NCI-H1436 (cell line): ENCODE measurements around the gene P2RY8.
"Not testable (repeated sequence)": the region's sequence is repeated elsewhere in the genome, so short reads cannot be mapped to it uniquely, and the experiment has no call there.

Source experiments
- DNase-seq: peaks from one replicate; lab custom pipeline; 2025; lab: John Stamatoyannopoulos, UW

Gene P2RY8

GRCh38 chrX:1542994-1543725 lies 6.2 kb upstream of the P2RY8 start:
- no peak for DNase-seq

GRCh38 chrX:1539146-1539545 lies 2.2 kb upstream of the P2RY8 start:
- not testable (repeated sequence) for DNase-seq

DNA sequence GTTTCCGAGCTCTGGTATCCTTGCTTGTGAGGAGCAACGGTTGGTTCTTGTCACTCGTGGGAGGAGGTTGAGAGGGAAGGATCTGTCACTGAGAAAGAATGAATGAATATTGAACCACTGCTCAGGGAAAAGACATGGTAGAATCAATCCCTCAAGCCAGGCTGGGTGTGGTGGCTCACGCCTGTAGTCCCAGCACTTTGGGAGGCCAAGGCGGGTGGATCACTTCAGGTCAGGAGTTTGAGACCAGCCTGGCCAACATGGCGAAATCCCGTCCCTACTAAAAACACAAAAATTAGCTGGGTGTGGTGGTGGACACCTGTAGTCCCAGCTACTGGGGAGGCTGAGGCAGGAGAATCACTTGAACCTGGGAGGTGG lies 718 bp upstream of the P2RY8 start:
- DNase-seq: not testable (repeated sequence)

DNA sequence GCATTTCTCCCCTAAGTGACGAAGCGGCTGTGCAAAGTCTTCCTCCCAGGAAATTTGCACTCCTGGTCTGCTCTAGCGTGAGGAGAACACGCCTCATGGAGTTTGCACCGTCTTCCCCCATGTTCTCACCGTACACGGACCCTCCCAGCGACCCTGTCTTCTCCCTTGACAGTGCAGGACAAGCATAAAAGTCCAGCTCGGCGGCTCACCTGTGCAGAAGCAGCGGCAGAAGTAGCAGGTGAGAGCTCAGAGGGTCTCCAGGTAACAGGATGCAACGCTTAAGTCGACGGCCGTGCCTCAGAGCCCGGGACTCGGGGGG lies 314 bp downstream of the P2RY8 start:
- DNase-seq: no peak

- peak; percentile 21 for DNase-seq
Measured at GRCh38 chrX:1535241-1536041, 1.5 kb downstream of the P2RY8 start.

DNA sequence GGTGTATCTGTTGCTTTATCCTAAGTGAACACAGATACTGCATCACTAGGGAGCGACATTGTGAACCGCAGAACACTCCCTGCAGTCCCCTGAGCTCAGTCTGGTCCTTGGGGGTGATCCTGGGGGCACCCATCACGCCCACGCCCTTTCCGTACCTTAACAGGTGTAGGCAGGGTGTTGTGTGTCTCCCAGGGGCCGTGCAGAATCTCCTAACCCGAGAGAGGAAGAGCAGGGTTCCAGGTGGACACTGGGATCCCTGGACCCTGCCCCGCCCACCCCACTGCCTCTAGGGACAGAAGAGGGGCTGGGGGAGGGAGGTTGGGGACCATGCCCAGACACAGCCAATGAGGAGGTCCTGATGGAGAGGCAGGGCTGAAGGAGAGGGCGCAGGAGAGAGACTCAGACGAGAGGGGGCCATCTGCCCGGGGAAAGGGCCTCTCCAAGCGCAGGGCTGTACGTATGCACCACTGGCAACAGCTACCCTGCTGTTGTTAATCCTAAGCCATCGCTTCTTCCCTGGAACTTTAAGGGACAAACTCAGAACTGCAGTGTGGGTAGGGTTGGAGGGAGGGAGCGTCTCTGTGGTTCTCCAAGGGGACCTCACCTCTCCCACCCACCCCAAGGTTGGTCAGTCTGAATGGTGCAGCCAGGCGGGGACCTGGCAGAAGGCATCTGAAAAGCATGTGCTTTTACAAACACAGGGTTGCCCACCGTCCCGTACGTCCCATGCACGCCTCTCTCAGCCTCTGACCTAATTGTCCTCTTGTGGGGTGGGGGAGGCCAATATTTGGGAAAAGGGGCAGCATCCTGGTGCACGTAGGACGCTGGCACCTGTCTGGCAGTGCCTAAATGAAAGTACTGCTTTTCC lies 2.5 kb downstream of the P2RY8 start:
- DNase-seq: no peak

GRCh38 chrX:1533058-1533457 lies 3.9 kb downstream of the P2RY8 start:
- DNase-seq: no peak

DNA sequence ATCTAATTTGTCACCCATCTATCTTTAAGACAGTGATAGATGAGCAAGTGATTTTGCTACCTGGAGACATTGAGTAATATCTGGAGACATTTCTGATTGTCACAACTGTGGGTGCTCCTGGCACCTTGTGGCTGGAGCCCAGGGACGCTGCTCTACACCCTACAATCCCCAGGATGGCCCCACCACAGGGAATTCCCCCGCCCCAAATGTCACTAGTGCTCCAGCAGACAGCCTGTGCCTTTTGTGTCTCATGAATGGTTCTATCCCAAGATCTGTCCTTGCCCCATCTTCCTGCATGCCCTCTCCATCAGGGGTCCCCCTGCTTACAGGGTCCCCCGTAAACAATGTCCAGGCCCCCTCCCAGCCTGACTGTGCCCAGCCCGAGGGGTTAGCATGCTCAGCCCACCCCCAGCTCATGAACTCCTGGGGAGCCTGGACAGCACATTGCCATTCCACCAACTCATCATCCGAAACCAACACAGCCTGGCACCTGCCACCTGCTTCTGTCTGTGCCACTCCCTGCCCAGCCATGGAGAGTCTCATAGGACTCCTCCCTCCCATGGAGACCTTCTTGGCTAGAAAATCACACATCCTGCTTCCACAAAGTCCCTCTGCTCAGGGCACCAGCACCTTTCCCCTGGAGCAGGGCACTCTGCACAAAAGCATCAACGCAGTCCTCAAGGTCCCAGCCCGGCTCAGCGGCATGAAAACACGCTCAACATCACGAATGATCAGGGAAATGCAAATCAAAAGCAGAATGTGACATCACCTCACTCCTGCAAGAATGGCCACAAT lies 5.7 kb downstream of the P2RY8 start:
- DNase-seq: no peak

GRCh38 chrX:1529756-1530155 lies 7.2 kb downstream of the P2RY8 start:
- no peak for DNase-seq

- no peak for DNase-seq
Measured at GRCh38 chrX:1529328-1529727, 7.7 kb downstream of the P2RY8 start.

DNA sequence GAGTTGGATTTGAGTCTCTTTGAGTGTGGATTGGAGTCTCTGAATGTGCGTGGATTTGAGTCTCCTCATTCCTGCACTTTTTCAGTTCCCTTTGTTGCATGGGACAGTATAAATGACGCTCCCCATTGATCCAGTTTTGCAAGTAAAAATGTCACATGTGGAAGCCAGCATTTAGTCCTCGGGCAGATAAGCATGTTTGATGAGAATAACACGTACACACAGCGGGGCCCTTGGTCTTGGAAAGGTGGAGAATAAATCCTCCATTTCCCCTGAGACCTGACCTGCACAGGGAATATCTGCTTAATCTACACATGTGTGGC lies 8.1 kb downstream of the P2RY8 start:
- no peak for DNase-seq

DNA sequence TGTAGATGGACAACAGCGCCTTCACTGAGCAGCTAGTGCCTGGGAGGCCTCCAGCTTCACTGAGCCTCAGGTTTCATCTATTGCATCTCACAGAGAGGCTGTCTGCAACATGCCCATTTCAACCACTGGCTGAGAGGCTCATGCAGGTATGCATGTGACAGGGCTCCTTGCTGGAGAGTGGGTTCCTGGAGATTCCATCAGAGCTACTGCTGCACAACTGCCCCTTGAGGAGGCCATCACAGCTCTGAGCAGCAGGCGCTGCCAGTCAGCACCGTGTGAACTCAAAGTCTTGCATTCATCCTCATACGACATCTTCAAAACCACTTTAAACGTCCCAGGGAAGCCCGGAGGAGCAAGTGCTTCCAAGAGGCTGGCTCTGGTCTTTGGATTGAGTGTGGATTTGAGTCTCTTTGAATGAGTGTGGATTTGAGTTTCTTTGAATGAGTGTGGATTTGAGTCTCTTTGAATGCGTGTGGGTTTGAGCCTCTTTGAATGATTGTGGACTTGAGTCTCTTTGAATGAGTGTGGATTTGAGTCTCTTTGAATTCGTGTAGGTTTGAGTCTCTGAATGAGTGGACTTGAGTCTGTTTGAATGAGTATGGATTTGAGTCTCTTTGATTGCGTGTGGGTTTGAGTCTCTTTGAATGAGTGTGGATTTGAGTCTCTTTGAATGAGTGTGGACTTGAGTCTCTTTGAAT lies 8.7 kb downstream of the P2RY8 start:
- no peak for DNase-seq

DNA sequence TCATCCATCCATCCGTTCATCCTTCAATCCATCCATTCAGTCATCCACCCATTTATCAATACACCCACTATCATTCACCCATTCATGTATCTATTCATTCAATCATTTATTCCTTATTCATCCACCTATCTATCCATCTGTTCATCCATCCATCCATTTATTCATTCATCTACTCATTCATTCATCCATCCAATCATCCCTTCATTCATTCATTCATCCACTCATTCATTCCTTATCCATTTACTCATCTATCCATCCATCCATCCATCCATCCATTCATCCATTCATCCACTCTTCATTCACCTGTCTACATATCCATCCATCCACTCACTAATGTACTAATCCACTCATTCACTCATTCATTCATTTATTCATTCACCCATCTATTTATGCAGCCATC lies 9.5 kb downstream of the P2RY8 start:
- no peak for DNase-seq

DNA sequence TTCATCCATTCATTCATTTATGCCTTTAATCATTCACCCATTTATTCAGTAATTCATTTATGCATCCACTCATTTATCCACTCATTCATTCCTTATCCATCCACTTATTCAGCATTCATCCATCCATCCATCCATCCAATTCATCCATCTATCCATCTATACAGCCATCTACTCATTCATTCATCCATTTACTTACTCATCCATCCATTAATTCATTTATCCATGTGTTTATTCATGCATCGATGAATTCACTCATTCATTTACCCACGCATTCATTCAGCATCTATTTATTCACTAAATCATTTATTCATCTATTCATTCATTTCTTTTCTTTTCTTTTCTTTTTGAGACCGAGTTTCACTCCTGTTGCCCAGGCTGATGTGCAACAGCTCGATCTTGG lies 10.4 kb downstream of the P2RY8 start:
- no peak for DNase-seq

GRCh38 chrX:1525583-1526355 lies 11.2 kb downstream of the P2RY8 start:
- no peak for DNase-seq

DNA sequence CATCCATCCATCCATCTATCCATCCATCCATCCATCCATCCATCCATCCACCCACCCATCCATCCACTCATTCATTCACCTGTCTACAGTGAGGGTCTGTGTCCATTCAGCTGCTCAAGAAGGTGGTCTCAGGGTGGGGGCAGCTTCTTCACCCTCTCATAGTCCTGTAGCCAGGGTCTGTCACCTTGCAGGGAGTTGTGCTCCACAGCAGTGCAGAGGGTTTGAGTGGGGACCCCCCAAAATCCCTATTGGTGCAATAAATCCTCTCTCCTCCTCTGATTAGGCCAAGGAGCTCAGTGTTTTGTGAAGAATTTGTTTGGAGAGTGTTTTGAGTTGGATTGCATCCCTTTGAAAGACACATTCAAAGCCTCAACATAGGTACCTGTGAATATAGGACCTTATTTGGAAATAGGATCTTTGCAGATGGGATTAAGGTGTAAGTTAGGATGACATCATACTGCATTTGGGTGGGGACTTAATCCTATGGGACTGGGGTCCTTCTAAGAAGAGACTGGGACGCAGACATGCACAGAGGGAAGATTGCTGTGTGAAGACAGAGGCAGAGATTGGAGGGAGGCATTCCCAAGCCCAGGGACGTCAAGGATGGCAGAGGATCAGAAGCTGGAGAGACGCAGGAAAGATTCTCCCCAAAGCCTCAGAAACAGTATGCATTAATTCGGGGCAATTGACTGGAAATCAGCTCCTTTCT lies 12.0 kb downstream of the P2RY8 start:
- DNase-seq: no peak

- not testable (repeated sequence) for DNase-seq
Measured at GRCh38 chrX:1522905-1523304, 14.1 kb downstream of the P2RY8 start.

DNA sequence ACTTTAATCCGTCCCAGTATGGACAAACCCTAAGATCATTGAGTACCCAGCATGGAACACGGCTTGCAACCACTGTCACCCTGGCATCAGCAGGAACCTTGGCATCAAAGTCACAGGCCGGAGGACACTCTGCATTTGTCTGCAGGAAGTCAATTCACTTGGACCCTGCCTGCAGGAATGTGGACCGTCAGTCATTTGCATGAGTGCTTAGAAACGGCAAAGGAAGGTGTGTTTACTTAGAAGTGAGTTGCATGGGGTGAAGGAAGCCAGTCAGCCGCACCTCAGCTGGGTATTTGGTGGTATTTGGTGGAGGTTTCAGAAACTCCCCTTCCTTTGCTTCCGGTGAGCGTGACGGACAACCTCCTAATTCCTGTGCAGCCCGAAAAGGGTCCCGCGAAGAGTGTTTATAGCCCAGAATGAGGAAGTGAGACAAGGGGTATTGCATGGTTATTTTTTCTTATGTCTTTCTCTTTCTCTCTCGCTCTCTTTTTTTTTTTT lies 15.5 kb downstream of the P2RY8 start:
- no peak for DNase-seq

GRCh38 chrX:1520350-1520749 lies 16.6 kb downstream of the P2RY8 start:
- DNase-seq: no peak

GRCh38 chrX:1519022-1519497 lies 17.9 kb downstream of the P2RY8 start:
- DNase-seq: no peak
